ENCODE results near the gene SMOC1. TPM values are rescaled to one million over a fixed set of nuclear protein-coding genes. Genes with fewer than 3 reads are reported as not detected.

The SMOC1 gene
- total and polyA plus RNA-seq, 2 of the 8 experiments (the other 6 are each of a cell fraction or from before 2014, with no cell fraction given): 1.6 to 2.4 TPM

DNA sequence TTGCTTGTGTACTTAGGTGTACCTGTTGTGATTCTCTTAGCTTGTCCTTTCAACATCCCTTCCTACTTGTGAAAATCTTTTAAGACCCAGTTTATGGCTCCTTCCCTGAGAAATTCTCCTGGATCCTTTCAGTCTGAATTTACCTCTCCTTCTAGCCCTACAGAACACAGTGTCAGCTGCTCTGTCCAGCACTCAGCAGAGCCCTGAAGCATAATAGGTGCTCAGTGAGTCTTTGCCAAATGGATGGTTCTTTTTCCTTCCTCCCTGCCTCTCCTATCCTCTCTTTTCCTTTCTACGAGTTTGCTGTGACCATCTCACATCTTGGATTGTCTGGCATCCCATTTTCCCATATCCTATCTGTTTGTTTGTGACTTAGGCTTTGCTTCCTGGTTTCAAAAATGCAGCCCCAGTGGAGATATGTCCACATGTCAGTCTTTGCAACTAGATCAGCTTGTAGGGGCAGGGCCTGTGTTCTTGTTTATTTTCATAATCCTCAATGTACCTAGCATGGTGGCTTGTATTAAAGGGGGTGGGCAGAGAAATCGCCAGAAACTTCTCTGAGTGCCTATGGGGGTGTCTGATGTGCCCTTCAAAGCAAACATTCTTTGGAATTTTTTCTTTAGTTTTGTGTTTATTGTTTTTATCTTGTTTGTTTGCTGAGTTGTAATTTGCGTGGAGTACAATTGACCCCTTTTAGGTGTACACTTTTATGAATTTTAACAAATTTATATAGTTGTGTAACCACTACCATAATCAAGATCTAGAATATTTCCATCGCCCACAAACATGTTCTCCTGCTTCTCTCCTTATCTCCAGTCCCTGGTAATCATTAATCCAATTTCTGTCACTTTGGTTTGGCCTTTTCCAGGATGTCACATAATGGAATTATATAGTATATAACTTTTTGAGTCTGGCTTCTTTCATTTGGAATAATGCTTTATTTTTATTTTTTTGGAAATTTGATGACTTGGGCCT is 62.8 kb downstream of the SMOC1 start (continued):
- no peak for TF ChIP-seq SRF (IDR thresholded peaks at IDR 0.05; ENCODE audit: low read depth, low read length)

All from H1 (cell line).